Right renal pelvis (tissue), 4 donors: ENCODE measurements around the gene POU3F1. TPM values are rescaled to one million over a fixed set of nuclear protein-coding genes. Genes with fewer than 3 reads are reported as not detected.

Experiments
- DNase-seq, 4 donors: peaks; one replicate each; pipeline ENCODE4 v3.0.0-alpha.2; 2013; ENCODE audit warnings: low read depth in 4 of 4, low spot score in 3 of 4, missing footprints in 1 of 4
- polyA plus RNA-seq, 4 donors: library from polyadenylated mRNA; unstranded; fragments of 120-200 nt; gene quantifications; one replicate each; pipeline ENCODE4 v1.2.1, GENCODE V29; 2013; ENCODE audit not compliant: insufficient read length in 4 of 4

The POU3F1 gene
- polyA plus RNA-seq, 4 donors, result 0.53 to 1.2 (median 1.0) TPM

DNA sequence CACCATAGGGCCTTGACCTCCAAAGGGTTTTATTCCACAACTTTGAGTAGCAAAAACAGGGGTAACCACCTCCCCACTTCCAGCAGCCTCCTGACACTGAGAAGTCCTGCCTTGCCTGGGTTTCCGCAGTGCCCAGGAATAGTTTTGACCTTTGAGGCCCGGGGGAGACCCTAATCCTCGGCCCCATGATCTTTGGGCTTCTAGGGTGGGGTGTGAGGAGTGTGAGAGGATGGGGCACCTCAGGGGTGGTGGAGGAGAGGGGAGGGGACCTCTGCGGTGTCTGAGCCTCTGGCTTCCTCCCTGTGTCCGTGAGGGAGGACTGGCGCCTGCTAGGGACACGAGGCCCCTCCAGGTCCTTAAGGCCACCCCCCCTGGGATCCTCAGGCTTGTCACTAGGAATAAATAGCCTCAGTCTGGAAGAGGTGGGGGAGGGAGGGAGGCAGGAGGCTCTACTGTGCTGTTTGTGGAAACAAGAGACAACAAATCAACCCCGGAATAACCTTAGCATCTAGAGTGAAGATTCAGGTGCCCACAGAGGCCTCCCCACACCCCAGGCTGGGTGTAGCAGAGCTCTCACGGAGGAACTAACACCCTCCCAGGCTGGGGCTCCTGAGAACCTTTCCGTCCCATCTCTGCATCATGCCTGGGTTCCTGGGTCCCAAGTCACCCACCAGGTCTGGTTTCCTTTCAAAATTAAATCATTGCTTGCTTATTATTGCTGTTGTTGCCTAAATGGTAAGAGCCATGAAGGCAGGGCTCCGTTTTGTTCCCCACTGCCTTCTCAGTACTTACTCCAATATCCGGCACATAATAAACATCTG lies 40.4 kb downstream of the POU3F1 start:
- DNase-seq, result no peak

DNA sequence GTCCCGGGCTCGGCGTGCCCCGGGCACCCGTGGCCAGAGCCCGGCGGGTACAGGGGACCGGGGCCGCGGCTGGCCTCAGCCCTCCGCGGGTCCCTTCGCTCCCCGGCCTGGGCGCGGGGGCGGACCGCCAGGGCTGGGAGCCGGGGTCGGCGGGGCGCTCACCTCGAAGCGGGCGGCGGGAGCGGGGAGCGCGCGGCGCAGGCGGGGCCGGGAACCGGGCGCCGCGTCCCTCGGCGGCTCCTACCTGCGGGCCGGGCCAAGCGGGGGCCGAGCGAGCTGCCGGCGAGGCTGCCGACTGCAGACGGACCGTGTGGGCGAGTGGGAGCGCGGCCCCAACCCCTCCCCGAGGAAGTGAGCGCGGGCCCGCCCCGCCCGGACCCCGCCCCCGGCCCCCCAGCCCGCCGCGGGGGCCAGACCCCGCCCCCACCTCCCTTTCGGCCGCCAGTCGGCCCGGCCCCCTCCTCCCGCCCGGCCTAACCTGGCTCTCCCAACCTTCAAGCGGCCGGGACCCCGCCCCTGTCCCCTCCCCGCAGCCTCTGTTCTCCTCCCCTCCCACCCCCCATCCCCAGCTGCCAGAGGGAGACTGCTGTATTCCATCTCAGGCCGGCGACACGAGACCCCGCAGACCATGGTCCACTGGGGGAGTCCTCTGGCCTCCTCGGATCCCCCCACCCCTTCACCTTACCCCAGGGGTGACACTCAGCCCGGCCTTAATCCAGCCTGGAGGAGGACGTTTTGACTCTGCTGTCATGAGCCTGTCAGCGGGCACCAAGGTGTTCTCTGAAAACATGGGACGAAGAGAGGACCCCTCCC lies 41.2 kb downstream of the POU3F1 start, which contains the start of gene FHL3:
Gene FHL3 (minus strand): TSS at position 320 of the 813 bp plus-strand sequence. CDS start 6,102 bp downstream, outside the sequence.
- DNase-seq, result no peak

DNA sequence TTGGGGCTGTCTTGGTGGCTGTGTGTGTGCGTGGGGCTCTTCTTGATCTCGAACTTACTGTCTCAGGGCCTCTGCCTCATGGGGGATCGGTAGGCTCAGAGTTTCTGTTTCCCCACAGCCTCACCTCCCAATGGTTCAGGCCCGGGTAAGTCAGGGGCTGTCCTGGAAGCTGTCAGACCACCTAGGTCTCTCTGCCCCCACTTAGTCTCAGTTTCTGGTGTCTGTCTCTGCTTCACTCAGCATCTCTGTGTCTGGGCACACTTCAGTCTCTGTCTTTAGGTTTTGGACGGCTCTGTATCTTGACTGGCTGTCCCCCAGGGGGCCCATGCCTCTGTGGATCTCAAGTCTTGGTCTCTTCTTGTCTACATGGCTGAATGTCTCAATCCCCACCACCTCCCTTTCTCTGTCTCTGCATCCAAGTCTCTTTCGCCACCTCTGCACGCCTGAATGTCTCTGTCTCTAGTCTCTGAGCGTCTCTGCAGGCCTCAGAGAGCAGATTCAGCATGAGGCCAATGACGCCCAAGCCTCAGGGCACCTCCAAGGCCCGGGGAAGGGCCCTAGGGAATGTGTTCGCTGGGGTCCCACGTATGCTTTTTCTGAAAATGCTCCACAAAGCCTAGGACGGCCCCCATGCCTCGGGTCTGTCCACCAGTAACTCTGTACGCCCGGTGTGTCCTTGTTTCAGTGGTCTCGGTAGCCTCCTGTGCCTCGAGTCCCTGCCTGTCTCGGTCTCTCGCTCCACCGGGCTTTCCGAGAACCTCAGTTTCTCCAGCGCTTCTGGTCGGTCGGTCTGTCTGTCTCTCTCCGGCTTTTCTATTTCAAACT lies 42.1 kb downstream of the POU3F1 start:
- DNase-seq, result no peak

DNA sequence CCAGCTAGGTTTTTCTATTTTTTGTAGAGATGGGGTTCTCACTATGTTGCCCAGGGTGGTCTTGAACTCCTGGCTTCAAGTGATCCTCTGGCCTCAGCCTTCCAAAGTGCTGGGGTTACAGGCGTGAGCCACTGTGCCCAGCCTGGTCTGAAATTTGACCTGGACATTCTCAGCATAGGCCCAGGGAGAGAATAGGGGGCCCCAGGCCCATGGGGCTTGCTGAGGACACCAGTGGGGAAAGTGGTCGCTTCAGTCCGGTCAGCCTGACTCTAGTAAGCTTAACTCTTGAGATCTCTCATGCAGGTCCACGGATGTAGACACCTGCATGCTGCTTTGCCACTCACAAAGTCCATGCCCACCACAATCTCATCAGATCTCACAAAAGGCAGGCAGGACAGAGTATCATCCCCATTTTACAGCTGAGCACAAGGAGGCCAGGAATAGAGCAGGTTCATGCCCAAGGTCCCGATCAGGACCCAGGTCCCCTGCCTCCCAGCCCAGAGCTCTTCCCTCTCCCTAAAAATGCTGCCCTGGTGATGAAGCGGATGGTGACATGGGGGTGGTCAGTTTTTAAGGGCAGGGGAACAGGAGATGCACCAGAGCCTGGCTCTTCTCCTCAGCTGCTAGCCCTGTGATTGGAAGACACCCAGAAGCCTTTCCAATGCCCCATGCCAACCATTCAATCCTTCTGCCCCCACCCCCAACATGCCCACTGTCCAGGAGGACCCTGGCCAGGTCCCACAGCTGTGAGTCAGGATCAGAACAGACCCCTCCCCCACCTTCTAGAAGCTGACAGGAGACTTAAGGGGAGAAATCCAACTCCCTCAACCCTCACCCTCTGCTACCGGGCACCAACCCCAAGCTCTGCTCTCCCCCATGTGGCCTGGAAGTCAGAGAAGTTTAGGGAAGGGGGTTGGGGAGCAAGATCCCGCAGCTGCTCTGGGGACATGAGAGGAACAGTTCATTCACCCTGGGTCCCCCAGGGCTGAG lies 43.0 kb downstream of the POU3F1 start:
- DNase-seq, result no peak

DNA sequence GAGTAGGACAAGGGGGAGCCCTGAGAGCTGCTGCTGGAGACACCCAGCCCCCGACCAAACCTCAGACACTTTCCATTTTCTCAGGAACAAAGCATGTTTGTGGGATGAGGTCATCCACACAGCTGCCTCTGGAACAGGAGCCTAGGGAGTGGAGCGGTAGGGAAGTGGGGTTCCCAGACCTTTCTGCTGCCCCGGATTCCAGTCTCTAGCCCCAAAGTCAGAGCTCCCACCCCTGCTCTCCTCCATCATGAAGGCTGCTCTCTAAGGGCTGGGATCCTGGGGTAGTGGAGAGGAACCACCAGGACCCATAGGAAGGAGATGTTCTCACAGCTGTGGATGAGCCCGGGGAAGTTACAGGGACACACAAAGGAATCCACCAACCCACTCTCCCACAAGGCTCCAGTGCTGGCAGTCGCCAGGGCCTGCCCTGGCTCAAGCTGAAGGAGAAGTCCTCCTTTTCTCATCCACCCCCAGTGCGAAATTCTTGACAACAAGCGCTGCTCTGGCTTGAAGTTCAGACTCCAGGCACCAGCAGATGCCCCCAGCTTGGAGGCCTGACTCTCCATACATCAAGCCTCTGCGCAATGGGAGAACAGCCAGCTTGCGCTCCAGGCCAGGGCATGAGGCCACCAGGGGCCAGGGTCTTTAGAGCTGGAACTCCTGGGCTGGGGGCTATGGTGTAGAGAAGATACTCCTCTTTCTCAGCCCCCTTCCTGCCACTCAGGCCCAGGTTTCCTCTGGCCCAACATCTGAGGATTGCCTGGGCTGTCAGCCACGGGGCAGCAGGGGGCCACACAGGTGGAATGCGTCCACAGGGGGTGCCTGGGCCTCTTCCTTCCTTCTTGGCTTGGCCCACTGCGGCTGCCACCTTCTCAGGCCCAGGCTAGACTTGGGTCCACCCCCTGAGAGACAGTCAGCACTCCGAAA lies 45.8 kb downstream of the POU3F1 start:
- no peak for DNase-seq

DNA sequence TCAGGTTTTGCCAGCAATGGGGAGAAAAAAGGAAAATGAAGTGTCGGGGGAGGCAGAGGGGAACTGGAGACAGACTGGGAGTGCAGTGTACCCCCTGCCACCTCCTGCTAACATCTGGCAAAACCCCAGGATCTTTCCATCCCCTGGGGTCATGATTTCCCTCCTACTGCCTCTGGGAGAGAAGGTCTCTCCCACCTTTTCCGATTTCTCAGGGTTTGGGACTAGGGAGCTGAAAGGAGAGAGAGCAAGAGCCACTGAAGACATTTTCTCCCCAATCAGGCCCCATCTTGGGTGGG lies 46.4 kb downstream of the POU3F1 start:
- DNase-seq, result no peak

DNA sequence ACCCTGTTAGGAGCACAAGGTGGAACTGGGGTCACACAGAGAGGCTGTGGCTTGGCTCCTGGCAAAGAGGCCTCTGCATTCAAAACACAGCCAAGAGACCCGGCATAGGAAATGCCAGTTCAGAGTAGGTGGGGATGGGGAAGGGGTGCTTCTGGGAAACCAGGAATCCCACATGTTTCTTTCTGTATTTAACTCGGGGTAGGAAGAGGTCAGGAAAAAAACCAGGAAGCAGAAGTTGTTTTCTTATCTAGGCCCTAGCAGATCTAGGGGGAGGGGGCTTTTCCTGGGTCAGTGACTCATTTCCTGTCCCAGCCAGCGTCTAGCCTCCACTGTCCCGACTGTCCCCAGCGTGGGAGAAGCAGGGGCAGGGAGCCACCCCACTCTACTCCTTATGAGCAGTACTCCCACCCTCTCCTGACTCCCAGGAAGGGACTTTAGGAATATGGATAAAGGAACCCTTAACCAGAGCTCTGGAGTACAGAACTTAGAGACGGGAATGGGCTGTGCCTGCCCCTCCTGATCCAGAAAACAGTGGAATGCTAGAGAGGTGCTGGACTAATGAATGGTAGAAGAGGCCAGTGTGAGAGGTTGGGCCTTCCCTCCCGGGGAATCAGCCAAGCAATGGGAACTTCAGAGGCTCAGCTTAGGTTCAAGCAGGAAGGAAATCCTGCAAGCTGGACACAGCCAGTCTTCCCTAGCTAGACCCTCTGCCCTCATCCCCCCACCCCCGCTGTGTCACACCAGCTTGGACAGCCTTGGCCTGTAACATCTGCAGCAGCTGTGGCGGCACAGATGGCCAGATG lies 47.0 kb downstream of the POU3F1 start:
- DNase-seq, result no peak

DNA sequence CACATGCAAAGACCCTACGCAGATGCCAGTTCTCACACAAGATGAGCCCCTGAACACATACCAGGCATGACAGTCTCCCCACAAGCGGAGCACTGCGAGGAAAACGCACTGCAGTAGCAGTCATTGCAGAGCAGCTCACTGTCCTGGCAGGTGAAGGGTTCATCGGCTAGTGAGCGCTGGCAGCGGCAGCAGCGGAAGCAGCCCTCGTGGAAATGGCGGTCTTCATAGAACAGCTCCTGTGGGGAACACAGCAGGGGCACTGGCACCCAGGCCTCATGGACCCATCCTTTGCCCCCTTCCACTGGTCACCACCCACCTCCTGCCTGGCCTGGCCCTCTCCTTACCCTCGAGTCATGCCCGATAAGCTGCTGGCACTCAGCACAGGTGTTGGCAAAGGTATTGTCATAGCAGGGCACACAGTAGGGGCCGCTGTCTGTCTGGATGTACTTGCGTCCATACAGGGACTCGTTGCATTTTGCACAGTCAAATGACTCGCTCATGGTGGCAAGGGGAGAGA lies 47.6 kb downstream of the POU3F1 start:
- no peak for DNase-seq

DNA sequence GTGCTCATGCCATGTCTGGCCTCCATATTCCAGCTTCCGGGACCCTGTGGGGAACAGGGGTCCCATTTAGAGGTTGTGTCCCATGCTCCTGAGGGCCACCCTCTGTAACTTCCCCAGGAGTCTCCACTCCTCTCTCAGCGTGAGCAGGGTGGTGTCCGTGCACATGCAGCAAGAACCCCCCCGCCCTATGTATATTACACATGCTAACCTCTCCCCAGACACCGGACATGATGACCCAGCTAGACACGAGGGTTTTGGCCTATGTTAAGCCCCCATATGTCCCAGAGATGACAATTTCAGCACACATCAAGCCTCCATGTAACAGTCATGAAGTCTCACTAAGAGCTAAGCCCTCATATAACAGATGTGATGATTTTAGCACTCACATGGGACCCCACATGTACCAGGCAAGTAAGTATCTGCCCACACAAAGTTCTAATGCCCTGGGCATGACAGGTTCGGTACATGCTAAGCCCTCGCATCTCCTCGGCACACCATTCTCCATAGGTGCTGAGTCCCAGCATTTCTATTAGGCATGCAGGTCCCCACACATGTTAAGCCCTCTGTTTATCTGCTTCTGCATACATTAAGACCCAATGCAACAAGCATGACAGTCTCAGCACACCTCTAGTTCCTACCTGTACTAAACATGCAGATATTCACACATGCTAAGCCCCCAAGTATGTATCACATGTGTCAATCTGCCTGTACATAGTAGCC lies 48.3 kb downstream of the POU3F1 start:
- DNase-seq, result no peak

DNA sequence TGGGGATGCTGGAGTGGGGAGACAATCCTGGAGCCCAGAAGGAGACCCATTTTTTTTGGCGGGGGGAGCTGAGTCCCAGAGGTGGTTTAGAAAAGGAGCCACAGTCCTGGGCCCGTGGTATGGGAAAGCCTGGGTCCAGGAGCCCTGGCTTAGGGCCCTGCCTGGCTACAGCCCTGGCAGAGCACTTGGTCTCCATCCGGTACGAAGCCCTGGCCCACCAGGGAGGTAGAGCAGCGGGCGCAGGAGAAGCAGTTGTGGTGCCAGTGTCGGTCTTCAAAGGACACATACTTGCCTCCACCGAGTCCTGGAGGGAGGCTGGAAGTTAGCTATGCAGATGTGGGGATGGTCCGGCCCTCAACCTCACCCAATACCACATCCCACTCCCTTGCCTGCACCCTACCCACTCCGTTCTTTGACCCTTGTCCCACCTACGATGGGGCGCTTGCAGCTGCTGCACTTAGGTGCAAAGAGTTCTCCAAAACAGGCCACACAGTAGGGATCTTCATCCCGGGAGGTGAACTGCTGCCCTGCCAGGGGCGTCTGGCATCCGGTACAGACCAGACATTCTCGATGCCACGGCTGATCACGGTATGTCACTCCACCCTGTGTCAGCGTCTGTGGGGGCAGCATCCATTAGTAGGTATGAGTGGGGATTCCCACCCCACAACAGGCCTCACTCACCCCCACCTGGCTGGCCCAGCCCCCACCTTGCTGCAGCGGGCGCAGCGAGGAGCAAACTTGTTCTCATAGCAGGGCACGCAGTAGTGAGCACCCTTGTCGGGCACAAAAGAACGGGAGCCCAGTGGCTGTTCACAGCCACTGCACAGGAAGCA lies 49.1 kb downstream of the POU3F1 start:
- no peak for DNase-seq

DNA sequence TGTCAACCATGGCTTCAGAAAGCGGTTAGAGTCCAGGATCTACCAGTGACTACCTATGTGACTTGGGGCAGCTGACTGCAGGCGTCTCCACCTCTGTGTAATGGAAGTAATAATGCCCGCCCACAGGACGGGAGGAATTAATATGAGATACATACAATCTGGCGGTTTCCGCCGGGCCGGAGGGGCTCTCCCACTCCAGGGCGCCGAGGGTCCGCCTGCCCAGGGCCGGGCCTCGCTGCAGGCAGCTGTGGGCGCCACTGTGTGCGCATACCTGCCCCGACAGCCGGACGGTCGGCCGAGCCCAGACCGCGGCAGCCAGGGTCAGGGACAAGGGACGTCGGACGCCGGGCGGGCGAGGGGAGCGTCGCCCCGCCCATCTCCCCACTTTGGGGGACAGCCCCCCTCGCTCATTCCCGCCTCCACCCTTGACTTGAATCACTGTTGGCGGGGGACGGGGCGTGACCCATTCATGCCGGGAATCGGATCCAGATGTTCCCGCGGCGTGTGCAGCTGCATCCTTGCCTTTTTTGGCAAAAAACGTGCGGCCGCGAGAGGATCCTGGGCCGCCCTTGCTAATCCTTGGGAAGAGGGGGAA lies 50.7 kb downstream of the POU3F1 start:
- DNase-seq, result peak in 3 of 4 donors; percentile 72 to 79 (median 73)

DNA sequence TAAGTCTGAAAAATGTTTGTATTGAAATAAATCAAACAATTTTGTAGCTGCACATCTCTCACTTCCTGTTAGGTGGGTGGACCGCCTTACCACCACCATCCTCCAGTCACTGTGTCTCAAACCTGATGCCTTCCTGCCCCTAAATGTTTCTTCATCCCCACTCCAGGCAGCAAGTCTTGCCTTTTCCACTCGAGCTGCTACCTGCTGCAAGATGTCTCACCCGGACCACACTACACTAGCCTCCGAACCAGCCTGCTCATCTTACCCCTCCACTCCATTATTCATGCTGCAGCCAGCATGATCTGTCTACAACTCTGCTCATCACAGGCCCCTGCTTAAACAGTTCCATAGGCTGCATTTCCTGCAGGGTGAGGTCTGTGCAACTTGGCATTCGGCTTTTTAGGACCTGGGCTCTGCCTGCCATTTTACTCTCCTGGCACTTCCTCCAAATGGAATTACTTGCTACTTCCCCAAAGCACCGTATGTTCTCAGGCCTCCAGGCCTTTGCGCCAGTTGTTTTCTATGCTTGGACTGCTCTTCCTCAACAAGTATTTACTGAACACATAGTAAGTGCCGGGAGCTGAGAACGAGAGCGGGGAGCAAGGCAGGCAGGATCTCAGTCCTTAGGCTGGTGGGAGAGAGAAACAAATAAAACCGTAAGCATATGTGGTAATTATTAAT lies 51.6 kb downstream of the POU3F1 start:
- no peak for DNase-seq
